ENCODE data around the gene INO80E.

Gene INO80E

DNA sequence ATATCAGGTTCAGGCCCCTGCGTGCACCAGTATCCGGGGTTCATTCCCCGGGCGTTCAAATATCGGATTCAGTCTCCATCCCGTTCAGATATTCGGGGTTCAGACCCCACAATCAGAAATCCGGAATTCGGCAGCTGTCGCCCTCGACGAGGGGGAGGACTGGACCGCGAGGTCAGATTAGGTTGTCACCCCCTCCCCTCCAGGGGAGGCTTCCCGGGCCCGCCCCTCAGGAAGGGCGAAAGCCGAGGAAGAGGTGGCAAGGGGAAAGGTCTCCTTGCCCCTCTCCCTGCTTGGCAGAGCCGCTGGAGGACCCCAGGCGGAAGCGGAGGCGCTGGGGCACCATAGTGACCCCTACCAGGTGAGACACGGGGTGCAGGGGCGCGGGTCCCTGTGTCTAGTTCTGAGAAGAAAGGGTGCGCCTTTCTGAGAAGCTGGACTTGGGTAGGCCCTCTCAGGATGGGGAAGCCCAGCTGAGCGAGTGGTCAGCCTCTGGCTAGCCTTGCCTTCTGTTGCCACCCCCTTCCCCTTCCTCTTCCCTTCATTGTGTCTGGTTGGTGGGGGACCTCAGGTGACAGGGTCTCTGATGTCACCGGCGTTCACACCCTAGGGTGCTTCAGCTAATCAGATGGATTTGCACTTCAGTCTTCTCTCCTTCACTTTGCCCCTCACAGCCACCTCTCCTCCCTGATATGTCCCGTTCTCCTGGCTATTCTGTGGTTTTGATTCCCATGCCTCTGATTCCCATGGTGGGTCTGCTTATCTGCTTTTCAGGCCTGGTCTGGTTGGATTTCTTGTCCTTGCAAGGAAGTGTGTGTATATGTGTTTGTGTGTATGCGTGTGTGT, 21.5 kb upstream of the INO80E start:
- in situ Hi-C loops (cut with HindIII; ENCODE audit: low sequenced_read_pairs) = loop anchor here (10.0 kb wide), 1 partner anchor 170 kb away; the partner anchor contains the start of gene MAZ

DNA sequence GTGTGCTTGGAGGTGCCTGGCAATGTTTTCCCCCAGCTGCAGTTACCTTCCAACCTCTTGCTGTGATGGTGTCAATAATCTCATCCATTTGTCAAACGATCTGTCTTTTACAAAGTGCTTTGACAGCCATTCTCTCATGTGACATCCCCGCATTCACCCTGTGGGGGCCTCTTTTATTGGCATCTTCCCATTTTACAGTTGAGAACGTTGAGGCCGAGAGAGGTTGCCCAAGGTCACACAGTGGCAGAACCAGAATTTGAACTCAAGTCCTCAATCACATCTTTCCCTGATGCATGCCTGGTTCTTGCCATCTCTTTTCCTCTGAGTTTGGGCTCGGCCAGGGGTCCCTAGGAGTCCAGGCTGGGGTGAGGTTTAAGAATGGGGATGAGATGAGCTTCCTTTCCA, 20.9 kb upstream of the INO80E start:
- in situ Hi-C loops (cut with HindIII; ENCODE audit: low sequenced_read_pairs) = loop anchor here (10.0 kb wide), 1 partner anchor 170 kb away; the partner anchor contains the start of gene MAZ

- in situ Hi-C loops (cut with HindIII; ENCODE audit: low sequenced_read_pairs) = loop anchor here (10.0 kb wide), 1 partner anchor 171 kb away; the partner anchor contains the start of gene MAZ
These were observed 20.1 kb upstream of the INO80E start for GRCh38 chr16:29975811-29976511.

DNA sequence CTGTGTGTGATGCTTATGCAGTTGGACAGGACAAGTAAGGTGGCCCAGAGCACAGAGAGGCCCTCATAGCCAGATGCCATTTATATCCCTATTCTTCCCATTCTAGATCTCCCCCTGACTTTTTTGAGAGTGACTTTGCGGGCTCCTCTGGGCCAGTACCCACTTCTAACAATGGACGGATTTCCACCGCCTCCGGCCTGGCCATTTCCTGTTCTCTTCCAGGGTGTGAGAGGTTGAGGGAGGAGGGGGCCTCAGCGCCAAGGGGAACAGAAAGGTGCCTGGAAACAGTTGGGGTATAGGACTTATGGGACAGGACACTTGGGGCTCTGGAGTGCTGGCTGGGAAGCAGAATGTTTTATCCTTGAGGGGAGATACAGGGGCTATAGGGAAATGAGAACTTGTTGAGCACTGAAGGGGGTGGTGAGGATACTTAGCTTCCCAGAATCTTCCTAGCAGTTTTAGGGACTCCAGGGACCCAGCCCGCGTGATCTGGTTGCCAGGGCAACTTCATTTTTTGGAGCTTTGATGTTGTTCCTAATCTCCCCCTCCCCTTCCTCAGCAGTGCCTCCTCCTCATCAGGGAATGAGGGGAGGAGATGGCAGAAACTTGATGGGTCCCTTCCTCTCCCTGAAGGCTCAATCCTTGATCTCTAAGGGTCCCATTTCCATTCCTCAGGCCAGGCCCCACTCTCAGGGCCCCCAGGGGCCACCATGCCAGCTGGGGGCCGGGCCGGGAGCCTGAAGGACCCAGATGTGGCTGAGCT, 18.8 kb upstream of the INO80E start:
- in situ Hi-C loops (cut with HindIII; ENCODE audit: low sequenced_read_pairs) = loop anchor here (10.0 kb wide), 1 partner anchor 172 kb away; the partner anchor contains the start of gene MAZ

GRCh38 chr16:29978081-29978480, 18.0 kb upstream of the INO80E start:
- in situ Hi-C loops (cut with HindIII; ENCODE audit: low sequenced_read_pairs) = loop anchor here (10.0 kb wide), 1 partner anchor 173 kb away; the partner anchor contains the start of gene MAZ

- in situ Hi-C loops (cut with HindIII; ENCODE audit: low sequenced_read_pairs) = loop anchor here (10.0 kb wide), 1 partner anchor 174 kb away; the partner anchor contains the start of gene MAZ
These were observed 17.3 kb upstream of the INO80E start for GRCh38 chr16:29978564-29979270.

- in situ Hi-C loops (cut with HindIII; ENCODE audit: low sequenced_read_pairs) = no loop called here
These were observed 13.3 kb upstream of the INO80E start for GRCh38 chr16:29982560-29983419.

- in situ Hi-C loops (cut with HindIII; ENCODE audit: low sequenced_read_pairs) = no loop called here
These were observed 12.5 kb upstream of the INO80E start for GRCh38 chr16:29983420-29984136.

GRCh38 chr16:29984137-29984763, 11.8 kb upstream of the INO80E start:
- in situ Hi-C loops (cut with HindIII; ENCODE audit: low sequenced_read_pairs) = no loop called here

DNA sequence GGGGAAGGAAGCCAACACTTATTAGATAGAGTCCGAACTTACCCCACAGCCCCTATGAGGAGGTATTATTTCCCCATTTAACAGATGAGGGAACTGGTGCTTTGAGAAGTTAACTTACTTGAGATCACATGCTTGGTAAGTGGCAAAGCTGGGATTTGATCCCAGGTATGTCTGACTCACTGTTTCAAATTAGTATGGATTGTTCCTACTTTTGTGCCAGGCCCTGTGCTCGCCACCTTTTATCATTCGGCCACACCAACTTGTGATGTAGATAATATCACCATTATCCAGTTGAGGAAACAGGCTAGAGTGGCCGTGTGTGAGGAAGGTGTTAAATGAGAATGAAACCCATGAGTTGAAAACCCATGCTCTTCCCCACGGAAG, 11.3 kb upstream of the INO80E start:
- in situ Hi-C loops (cut with HindIII; ENCODE audit: low sequenced_read_pairs) = no loop called here

- in situ Hi-C loops (cut with HindIII; ENCODE audit: low sequenced_read_pairs) = no loop called here
These were observed 10.7 kb upstream of the INO80E start for GRCh38 chr16:29985271-29985811.

- in situ Hi-C loops (cut with HindIII; ENCODE audit: low sequenced_read_pairs) = no loop called here
These were observed 9.8 kb upstream of the INO80E start for GRCh38 chr16:29986231-29986630.

- in situ Hi-C loops (cut with HindIII; ENCODE audit: low sequenced_read_pairs) = no loop called here
These were observed 9.1 kb upstream of the INO80E start for GRCh38 chr16:29986931-29987330.

- in situ Hi-C loops (cut with HindIII; ENCODE audit: low sequenced_read_pairs) = no loop called here
These were observed 8.5 kb upstream of the INO80E start for GRCh38 chr16:29987371-29988085.

DNA sequence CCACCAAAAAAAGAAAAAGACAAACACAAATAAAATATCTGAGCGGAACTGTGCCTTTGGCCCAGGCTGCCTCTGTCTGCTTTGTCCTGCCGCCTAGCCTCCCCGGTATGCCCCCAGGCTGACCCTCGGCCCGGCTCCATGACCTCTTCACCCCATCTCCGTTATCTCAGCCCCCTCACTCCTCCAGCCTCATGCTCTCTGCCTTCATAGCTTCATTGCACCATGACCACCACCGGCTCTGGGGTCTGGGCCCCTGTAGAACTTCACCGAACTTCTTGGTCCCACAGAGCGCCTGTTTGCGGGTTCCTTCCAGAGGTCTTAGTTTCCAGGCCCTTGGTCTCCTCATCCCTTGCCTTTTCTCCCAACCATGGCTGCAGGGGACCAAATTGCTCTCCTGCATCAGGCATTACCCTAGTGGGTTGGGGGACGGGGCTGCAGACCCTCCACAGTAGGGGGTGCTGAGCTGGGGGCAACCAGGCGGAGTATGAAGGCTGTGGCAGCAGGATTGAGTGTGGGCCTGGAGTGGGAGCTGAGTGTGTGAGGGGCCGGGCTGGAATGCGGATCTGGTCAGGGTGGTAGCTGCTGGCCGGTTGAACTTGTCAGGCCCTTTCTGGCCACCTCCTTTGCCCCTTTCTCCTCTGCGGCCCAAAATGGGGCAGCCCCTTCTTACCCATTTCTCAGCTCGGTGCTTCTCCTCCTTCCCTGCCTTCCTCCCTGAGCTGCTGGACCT, 7.5 kb upstream of the INO80E start:
- in situ Hi-C loops (cut with HindIII; ENCODE audit: low sequenced_read_pairs) = no loop called here

DNA sequence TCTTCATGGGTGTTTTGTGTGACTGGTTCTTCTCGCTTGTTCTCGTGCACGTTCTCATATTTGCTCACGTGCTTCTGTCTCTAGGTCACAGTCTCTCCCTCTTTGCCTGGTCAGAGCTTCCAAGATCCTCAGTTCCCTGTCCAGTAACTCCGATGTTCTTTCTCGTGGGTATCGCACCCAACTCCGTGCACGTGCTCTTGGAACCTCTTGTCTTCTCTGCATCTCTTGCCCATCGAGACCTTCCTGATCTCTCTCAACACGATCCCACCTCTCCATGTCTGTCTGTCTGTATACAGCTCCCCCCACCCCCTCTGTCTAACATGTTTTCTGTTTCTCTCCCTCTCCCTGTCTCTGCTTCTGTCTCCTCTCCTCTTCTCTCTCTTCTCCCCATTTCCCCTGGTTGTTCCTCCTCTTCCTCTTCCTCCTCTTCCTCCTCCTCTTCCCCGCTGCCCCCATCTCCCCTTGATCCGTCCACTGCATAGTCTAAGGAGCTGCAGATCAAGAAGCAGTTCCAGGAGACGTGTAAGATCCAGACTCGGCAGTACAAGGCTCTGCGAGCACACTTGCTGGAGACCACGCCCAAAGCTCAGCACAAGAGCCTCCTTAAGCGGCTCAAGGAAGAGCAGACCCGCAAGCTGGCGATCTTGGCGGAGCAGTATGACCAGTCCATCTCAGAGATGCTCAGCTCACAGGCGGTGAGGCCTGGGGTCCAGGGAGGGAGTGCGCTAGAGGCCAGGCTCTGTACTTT, 6.8 kb upstream of the INO80E start:
- in situ Hi-C loops (cut with HindIII; ENCODE audit: low sequenced_read_pairs) = no loop called here
